Measurements from ENCODE around the gene AK1.

Gene AK1

DNA sequence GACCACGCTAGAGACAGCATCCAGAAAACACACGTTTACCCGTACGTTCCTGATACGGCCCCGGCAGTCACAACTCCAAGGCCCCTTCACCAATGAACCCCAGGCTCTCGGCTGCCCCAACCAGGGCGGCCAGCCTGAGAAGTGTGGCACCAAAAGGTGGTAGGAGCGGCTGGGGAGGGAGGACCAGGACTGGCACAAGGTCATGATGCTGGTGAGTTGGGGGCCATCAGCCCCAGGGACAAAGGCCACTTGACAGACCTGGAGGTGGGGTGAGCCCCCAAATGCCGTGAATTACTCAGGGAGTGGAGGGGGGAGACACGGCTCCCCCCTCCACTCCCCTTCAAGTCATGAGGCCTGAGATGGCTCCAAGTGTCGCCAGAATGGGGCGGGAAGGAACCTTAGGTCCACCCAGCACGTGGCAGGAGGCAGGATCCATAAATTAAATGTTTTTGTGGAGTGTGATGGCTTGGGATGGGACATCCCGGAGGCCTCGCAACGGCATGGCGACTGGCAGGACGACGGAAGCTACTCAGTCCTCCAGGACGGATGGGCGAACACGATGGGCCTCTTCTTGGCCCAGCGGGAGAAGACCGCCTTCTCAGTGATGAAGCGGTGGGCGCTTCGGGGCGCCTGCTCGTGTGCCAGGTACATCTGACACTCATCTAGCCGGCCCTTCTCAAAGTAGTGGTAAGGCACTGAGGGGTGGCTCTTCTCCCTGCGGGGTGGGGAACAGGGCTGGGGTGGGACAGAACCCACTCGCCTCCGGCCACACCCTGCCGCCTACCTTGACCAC, 30.6 kb upstream of the AK1 start:
- no peak for DNase-seq

DNA sequence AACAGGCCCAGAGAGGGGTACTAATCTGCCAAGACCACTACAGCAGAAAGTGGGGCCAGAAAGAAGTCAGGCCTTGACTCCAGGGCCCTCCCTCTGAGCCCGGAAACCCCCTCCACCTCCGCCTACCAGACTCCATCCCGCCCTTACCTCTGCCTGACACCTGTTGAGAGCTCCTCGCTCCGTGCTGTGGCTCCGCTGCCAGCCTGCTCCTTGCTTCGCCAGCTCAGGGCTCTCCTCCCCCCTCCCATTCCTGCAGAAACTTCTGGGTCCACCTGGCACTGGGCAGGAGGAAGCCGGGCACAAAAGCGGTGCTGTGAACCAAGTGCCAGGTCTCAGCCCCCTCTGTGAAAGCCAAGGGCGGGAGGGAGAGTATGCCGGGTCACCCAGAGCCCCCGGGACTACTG, 28.3 kb upstream of the AK1 start:
- DNase-seq, result peak; percentile 64 to 70

GRCh38 chr9:127905004-127905728, 27.7 kb upstream of the AK1 start:
- peak; percentile 60 to 63 for DNase-seq

DNA sequence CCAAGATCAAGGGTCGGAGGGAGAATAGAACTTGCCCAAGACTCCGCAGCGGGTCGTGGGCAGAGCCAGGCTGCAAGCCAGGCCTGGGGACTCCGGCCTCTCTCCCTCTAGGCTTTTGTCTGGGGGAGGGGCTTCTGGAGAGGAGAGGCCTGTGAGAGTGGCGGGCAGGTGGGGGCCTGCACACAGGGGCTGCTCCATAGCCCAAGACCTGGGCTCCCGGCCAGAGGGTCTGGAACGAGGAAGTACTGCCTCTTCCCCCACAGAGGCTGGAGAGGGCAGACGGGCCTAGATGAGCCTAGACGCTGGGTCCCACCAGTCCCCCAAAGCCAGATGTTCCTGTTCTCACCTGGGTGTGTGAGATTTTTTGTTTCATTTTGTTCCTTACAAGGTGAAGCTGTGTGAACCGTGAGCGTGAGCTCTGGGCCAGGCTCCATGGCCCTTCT, 27.1 kb upstream of the AK1 start:
- DNase-seq, result no peak

DNA sequence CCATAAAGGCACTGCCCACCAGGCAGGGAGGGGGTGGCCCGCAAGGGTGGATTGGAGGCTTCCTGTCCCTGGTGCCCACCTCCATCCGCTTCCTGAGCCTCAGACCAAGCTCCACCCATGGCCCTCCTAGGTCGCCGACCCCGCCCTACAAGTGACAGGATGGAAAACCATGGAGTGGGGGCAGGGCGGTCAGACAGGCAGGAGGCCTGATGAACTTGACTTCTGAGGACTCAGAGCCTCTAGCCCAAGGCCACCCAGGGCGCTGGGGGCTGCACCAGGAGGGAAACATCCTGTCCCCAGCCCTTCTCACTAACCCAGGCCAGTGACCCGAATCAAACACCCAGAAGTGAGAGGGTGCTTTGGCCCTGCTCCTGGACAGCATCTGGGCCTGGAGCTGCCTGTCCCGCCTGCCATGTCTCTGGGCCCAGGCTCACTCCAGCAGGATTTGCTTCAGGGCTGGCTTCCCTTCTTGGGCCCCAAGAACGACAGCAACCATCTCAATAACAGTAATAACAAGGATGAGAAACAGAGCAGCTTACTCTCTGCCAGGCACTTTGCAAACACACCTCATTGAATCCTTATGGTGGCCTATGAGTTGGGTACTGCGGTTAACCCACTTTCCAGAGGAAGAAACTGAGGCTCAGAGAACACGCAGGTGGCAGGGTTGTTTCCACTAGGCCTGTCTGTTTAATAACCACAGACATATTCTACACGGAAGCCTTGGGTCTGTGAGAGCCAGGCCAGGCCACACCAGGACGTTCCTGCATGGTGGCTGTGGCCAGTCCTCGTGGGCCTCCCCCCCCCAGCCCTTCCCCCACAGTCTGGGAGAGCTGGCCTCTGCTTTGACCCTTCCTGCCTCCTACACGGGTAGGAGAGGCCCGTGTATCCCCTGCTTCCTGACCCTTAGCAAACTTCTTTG, 26.3 kb upstream of the AK1 start:
- DNase-seq, result peak; percentile 56 to 62

- peak; percentile 69 to 72 for DNase-seq
Observed at GRCh38 chr9:127899128-127899943, 21.9 kb upstream of the AK1 start, which contains the start of gene ST6GALNAC6. Gene ST6GALNAC6 (minus strand): TSS chr9:127899603. CDS start chr9:127897981, 1,622 bp downstream.

DNA sequence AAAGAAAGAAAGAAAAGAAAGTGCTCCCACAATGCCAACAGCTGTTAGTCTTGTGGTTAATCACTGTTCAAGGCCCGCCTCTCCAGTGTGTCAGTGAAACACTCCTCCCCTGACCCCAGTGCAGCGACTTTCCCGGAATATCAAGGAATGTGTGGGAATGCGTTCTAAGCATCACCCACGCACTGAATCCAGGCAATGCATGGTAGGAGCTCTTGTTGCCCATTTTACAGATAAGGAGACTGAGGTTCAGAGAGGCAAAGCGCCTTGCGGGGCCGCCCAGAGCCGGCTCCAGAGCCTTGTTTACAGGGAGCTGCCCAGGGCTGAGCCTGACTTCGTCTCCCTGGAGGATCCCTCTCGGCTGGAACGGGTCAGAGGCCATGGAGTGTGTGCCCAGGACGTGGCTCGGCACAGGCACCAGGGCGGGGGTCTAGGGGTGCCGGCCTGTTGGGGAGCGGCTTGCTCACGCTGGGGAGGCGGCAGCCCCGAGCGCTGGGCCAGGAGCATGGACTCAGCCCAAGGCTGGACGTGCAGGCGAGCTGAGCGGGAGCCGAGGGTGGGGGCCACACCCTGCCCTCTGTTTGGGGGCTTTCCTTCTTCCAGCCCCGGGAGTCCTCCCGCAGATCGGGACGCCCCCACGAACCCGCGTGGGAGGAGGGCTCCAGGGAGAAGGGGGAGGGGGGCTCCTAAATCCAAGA, 21.1 kb upstream of the AK1 start:
- DNase-seq, result no peak

GRCh38 chr9:127897193-127897692, 19.8 kb upstream of the AK1 start:
- no peak for DNase-seq

GRCh38 chr9:127896395-127897192, 19.1 kb upstream of the AK1 start:
- DNase-seq, result no peak

- DNase-seq, result no peak
Observed at GRCh38 chr9:127895811-127896210, 18.3 kb upstream of the AK1 start.

- DNase-seq, result no peak
Observed at GRCh38 chr9:127893392-127893791, 15.9 kb upstream of the AK1 start.

GRCh38 chr9:127892831-127893230, 15.4 kb upstream of the AK1 start:
- no peak for DNase-seq

DNA sequence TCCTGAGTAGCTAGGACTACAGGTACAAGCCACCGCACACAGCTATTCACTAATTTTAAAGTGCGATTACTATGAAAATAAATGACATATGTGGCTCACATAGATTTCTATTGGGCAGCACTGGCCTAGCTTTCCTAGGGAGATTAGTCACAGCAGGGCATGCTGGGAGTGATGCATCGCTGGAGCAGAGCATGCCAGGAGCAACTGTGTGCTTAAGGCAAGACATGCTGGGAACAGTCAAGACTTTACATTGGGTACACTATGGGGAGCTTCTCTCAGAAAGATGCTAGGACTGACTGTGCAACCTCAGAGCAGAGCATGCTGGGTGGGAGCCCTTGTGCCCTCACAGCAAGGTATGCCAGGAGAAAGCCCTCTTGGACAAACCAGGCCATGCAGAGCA, 12.6 kb upstream of the AK1 start:
- no peak for DNase-seq

DNA sequence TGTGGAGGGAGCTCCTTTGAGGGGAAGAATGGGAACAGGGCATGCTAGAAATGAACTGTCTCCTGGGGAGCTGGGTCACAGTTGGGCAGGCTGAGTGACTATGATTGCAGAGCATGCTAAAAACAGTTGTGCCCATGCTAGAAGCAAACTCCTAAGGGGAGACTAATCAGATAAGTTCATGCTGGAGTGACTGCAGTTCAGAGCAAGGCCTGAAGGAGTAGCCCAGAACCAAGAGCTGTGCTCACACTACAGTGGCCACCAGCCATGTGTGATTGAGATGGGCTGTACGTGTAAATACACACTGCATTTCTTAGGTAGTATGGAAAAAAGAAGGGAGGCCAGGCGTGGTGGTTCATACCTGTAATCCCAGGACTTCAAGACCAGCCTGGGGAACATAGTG, 10.3 kb upstream of the AK1 start:
- no peak for DNase-seq

DNA sequence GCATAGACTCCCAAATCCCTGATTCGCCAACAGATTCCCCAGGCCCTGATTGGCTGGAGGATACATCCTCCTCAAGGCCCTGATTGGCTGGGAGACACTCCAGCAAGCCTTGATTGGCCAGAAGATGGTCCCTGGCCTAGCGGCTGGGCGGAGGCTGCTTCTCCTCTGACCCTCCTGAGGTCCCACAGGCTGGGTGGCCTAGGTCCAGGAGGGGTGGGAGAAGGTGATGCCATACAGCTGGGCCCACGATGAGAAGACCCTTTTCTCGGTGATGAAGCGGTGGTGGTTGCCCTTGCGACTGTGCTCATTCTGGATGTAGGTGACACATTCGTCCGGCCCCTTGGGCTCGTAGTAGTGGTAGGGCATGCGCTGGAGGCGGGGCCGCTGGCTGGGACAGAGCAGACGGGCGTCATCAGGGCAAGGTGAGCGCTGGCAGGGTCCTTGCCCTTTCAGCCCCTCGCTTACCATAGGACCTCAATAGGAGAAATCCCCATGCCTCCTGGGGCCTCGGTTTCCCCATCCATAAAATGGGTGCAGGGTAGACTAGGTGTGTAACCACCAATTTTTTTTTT, 9.0 kb upstream of the AK1 start:
- no peak for DNase-seq

- no peak for DNase-seq
Observed at GRCh38 chr9:127885508-127886281, 8.2 kb upstream of the AK1 start.

GRCh38 chr9:127884976-127885490, 7.6 kb upstream of the AK1 start:
- DNase-seq, result no peak

- no peak for DNase-seq
Observed at GRCh38 chr9:127884427-127884911, 7.0 kb upstream of the AK1 start.

DNA sequence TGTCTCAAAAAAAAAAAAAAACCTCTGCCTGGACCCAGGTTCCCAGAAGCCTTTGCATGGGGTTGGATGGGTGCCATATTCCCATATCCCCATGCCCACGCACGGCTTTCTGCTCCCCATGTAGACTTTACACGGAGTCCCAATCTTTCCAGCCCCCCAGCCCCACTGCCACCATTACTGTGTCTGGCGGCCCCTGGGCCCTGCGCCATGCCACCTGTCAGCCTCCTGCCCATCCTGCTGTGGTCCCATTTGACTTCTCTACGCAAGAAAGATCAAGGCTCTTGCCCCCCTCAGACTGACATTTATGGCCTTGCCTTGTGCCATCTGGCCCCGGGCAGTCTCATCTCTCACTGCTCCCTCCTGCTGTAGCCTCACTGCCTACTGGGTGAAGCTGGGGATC, 6.5 kb upstream of the AK1 start:
- no peak for DNase-seq
